ENCODE data around the gene TMEM95.
"Not testable (repeated sequence)": the region's sequence is repeated elsewhere in the genome, so short reads cannot be mapped to it uniquely, and the experiment has no call there.

Gene TMEM95

DNA sequence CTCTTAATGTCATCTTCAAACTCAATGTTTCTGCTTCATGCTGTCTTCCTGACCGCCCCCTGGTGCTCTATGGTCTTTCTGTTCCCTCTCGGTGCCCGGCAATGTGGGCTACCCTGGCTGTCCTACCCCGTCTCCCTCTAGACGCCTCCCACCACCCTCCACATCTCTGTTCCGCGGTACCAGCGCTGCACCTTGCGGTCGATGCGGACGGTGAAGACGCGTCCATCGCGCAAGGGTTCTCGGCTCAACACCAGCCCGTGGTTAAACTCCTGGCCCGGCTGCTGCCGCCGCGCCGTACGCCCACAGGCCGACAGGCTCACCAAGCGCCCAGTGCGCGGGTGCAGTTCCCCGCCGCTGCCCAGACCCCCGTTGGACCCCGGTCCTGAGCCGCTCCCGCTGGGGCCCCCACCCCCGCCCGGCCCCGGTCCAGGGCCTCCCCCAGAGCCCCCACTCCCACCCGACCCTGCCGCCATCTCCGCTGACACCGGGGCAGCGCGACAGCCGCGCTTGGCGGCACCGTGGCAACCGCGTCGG, 26.0 kb upstream of the TMEM95 start, which contains the start of gene NEURL4:
Gene NEURL4, minus strand, starts transcription at position 496 of the 534 bp plus-strand sequence. Its CDS starts 23 bp downstream, at position 473.
- TF ChIP-seq, protein P1, sequence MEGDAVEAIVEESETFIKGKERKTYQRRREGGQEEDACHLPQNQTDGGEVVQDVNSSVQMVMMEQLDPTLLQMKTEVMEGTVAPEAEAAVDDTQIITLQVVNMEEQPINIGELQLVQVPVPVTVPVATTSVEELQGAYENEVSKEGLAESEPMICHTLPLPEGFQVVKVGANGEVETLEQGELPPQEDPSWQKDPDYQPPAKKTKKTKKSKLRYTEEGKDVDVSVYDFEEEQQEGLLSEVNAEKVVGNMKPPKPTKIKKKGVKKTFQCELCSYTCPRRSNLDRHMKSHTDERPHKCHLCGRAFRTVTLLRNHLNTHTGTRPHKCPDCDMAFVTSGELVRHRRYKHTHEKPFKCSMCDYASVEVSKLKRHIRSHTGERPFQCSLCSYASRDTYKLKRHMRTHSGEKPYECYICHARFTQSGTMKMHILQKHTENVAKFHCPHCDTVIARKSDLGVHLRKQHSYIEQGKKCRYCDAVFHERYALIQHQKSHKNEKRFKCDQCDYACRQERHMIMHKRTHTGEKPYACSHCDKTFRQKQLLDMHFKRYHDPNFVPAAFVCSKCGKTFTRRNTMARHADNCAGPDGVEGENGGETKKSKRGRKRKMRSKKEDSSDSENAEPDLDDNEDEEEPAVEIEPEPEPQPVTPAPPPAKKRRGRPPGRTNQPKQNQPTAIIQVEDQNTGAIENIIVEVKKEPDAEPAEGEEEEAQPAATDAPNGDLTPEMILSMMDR (IDR thresholded peaks at IDR 0.05; ENCODE audit: low read length, missing control alignments) = peak; percentile 18
- DNase-seq (ENCODE audit: low read depth) = no peak
- peak within 1 kb of the TSS; percentile 89 for H3K4me3 ChIP-seq (replicated peaks; ENCODE audit: low read depth, low read length)

DNA sequence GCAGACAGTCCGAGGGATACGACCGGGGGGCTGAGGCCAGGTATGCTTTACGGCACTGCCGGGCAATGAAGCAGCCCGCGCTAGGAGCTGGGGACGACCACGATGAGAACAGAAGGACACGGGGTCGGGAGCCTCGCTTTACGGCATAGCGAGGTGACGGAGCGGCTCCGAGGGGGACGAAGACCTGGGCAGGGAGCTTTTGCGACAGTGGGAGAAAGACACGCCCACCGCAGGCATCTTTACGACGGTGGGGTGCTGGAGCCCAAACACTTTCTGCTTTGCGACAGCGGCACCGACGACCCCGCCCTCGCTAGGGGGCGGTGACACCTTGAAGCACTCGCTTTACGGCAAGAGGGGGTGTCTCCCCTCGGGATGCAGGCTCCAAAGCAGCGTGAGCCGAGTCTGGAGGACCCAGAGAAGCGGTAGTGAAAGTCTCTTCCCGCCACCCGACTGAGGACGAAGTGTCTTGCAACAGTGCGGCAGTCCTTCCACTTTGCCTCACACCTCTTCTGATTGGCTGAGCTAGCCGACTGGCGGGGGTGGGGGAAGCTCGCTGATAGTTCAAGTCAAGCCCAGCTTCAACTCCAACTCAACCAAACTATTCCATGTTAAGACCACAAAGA, 25.5 kb upstream of the TMEM95 start:
- TF ChIP-seq, protein P1 (IDR thresholded peaks at IDR 0.05; ENCODE audit: low read length, missing control alignments) = no peak
- H3K4me3 ChIP-seq (replicated peaks; ENCODE audit: low read depth, low read length) = peak overlapping the region; percentile 89
- DNase-seq (ENCODE audit: low read depth) = peak; percentile 99

DNA sequence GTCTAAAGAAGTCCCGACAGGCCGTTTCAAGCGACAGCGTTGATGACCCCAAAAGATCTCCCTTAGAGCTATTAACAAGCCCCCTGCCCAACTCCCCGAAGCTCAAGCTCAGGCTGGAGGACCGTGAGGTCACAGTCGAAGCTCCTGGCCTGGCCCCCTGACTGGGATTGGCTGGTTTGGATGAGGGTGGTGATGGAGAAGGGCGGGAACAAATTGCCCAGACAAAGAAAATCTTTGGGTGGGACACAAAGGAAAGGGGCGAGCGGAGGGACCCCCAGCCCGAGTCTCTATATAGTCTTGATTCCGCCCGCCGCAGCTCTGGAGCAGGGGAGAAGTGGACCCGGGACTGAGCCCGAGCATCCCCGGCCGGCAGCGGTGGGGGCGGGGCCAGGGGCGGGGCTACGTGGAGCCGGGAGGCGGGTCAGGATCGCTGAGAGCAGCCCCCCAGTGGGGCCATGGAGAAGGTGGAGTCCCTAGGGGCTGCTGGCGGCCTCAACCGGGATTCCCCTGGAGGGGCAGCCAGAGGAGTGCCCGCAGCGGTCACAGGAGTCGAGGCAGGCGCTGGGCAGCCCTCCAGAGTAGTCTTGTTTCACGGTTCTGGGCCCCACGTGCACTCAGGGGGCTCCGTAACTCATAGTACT, 24.8 kb upstream of the TMEM95 start:
- DNase-seq (ENCODE audit: low read depth) = peak; percentile 77
- TF ChIP-seq, protein P1 (IDR thresholded peaks at IDR 0.05; ENCODE audit: low read length, missing control alignments) = no peak
- peak overlapping the region; percentile 89 for H3K4me3 ChIP-seq (replicated peaks; ENCODE audit: low read depth, low read length)

DNA sequence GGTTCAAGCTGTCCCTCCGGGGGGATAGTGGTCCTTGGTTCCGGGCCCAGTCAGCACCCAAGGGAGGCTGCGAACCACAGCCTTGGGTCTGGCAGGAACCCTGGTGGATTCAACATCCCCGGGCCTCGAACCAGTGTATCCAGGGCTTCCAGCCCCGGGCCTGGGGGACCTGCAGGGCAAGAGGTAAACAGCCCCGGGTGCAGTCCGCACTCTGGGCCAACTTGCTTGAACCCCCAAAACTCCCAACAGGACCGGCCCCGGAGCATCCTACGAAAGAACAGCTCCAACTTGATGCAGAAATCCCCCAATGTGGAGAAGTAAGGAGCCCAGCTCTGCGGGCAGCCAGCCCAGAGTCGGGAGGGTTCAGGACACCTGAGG, 24.3 kb upstream of the TMEM95 start:
- peak overlapping the region; percentile 89 for H3K4me3 ChIP-seq (replicated peaks; ENCODE audit: low read depth, low read length)
- TF ChIP-seq, protein P1 (IDR thresholded peaks at IDR 0.05; ENCODE audit: low read length, missing control alignments) = no peak
- no peak for DNase-seq (ENCODE audit: low read depth)

DNA sequence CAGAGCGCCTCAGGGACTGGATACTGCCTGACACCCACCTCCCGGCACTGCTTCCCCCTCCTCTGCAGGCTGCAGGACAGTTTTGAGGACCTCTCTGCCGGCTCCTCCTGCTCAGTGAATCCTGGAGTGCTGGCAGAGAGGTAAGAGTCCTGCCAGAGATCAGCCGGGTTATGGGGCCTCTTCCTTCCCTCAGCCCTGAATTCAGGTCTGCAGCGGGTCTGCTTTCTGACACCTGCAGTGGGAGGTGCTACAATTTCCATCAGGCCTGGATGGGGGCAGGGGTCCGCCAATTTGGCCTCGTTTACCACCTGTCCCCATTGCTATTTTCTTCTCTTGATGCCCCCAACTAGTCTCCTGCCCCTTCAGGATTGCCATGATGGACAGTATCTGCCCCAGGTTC, 22.8 kb upstream of the TMEM95 start:
- H3K4me3 ChIP-seq (replicated peaks; ENCODE audit: low read depth, low read length) = no peak overlapping the region
- DNase-seq (ENCODE audit: low read depth) = no peak
- TF ChIP-seq, protein P1 (IDR thresholded peaks at IDR 0.05; ENCODE audit: low read length, missing control alignments) = no peak

DNA sequence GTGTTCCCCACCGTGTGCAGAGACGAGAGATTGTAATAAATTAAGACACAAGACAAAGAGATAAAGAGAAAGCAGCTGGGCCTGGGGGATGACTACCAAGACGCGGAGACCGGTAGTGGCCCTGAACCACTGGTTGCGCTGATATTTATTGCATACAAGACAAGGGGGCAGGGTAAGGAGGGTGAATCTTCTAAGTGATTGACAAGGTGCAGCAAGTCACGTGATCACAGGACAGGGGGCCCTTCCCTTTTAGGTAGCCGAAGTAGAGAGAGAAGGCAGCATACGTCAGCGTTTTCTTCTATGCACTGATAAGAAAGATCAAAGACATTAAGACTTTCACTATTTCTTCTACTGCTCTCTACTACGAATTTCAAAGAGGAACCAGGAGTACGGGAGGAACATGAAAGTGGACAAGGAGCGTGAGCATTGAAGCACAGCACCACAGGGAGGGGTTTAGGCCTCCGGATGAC, 22.3 kb upstream of the TMEM95 start:
- H3K4me3 ChIP-seq (replicated peaks; ENCODE audit: low read depth, low read length); DNase-seq (ENCODE audit: low read depth): not testable (repeated sequence)

DNA sequence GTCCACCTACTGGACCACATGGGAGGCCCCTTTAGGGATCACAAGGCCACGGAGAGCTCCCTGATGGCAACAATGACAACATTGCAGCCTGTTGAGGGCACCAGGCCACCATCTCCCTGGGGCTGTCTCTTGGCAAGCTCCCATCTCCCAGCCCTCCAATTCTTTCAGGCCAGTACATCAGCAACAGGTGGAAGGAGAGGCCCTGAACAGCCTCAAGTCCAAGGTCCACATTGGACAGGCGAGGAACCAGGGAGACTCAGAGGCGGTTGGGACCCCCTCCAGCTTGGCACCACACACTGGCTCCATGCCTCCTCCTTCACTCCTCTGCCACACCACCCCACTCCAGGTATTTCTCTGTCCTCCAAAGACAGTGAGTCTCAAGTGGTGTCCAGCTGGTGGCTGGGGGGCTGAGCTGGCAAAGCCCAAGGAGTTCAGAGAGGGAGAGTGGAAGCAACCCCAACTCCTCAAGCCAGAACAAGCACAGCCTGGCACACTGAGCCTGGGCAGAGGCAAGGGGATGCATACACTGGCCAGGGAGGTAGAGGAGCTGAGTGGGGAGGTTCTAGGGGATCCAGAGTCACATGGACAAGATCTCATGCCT, 19.9 kb upstream of the TMEM95 start:
- no peak for DNase-seq (ENCODE audit: low read depth)
- H3K4me3 ChIP-seq (replicated peaks; ENCODE audit: low read depth, low read length) = no peak overlapping the region
- TF ChIP-seq, protein P1 (IDR thresholded peaks at IDR 0.05; ENCODE audit: low read length, missing control alignments) = no peak

DNA sequence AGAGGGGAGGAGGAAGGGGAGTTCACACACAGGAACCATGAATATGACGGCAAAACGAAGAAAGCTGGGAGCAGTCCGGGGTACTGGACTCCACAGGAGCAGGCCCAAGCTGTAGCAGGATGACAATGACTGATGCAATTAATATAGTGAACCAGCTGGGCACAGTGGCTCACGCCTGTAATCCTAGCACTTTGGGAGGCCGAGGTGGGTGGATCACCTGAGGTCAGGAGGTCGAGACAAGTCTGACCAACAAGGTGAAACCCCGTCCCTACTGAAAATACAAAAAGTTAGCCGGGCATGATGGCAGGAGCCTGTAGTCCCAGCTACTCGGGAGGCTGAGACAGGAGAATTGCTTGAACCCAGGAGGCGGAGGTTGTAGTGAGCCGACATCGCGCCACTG, 19.2 kb upstream of the TMEM95 start:
- H3K4me3 ChIP-seq (replicated peaks; ENCODE audit: low read depth, low read length); DNase-seq (ENCODE audit: low read depth): not testable (repeated sequence)
